ENCODE data around the gene DYNLRB2.

The DYNLRB2 gene

DNA sequence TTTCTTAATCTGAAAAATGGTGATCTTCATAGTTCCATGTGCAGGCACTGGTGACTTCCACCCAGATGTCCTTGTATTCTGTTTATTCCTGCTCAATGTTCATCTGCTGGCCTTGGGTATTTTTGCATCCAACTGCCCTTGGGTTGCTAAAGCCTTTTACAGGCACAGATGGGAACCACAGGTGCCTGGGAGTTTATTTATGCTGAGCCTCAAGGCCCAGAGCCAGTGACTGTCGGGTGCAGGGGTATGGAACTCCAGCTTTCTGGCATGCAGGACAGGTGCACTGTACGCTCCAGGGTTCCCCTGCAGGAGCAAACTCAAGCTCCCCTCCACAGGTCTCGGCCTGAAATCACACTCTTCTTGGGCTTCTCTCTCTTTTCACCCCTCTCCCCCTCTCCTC lies 22.3 kb downstream of the DYNLRB2 start:
- no peak for DNase-seq (ENCODE audit: low read depth)
- TF ChIP-seq, protein P1, sequence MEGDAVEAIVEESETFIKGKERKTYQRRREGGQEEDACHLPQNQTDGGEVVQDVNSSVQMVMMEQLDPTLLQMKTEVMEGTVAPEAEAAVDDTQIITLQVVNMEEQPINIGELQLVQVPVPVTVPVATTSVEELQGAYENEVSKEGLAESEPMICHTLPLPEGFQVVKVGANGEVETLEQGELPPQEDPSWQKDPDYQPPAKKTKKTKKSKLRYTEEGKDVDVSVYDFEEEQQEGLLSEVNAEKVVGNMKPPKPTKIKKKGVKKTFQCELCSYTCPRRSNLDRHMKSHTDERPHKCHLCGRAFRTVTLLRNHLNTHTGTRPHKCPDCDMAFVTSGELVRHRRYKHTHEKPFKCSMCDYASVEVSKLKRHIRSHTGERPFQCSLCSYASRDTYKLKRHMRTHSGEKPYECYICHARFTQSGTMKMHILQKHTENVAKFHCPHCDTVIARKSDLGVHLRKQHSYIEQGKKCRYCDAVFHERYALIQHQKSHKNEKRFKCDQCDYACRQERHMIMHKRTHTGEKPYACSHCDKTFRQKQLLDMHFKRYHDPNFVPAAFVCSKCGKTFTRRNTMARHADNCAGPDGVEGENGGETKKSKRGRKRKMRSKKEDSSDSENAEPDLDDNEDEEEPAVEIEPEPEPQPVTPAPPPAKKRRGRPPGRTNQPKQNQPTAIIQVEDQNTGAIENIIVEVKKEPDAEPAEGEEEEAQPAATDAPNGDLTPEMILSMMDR (IDR thresholded peaks at IDR 0.05; ENCODE audit: low read depth, low read length, missing control alignments), result no peak
- no peak overlapping the region for H3K4me3 ChIP-seq (ENCODE audit: low read depth, low read length)

DNA sequence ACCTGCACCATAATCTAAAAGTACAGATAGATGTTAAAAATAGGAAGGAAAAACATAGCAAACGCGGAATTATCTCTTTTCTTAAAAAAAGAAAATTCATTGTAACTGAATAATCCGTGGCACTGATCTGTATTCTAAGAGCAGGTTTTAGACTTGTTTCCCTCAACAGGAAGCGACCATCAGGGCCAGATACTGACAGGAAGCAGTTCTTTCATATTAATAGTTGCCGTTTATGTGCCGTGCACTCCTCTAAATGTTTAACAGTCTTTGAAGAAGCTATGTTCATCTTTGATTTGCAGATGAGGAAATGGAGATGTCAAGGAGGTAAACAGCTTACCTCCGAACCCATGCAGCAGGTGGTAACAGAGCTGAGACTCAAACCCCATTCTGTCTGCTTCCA lies 23.6 kb downstream of the DYNLRB2 start:
- TF ChIP-seq, protein P1 (IDR thresholded peaks at IDR 0.05; ENCODE audit: low read depth, low read length, missing control alignments), result no peak
- no peak overlapping the region for H3K4me3 ChIP-seq (ENCODE audit: low read depth, low read length)
- DNase-seq (ENCODE audit: low read depth), result no peak

DNA sequence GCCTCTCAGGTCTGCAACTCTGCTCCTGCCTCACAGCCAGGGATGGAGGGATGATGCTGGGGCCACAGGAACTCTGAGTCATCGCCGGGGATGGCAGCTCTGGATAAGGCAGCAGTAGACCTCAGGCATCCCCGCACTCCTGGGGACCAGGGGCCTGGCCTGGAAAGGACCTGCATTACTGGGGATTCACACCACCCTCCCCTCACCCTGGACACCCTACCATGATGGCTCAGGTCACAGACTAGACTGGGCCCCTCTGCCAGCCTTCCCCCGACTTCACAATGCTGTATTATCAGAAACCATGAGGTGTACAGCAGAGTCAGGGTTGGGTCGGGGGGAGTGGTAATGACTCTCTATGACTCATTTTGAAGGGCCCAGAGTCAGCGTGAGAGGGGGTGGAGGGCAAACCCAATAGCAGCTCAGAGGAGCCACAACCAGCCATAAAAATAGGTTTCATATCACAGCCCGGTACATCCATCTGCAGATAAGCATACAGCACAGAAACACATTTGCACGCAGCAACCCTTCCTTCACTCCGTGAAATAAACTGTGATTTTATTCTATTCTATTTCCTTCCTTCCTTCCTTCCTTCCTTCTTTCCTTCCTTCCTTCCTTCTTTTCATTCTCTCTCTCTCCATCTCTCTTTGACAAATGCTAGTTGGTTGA lies 28.8 kb downstream of the DYNLRB2 start:
- TF ChIP-seq, protein P1 (IDR thresholded peaks at IDR 0.05; ENCODE audit: low read depth, low read length, missing control alignments), result no peak
- H3K4me3 ChIP-seq (ENCODE audit: low read depth, low read length), result no peak overlapping the region
- peak; percentile 8 for DNase-seq (ENCODE audit: low read depth)

DNA sequence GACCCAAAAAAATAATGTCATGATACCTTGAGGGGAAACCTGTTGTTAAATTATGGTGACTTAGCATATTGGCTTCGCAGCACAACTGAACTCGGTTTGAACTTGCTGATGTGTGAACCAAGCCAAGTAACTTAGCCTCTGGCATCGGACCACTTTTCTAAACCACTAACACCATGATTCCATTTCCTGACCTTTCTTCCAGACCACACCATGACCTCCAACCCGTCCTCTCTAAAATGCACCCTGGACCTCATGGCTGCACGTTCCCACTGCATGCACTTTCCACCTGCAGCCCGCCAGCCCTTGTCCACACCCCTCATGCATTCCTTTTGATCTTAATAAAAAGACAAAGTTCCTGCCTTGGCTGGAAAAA lies 29.3 kb downstream of the DYNLRB2 start:
- TF ChIP-seq, protein P1 (IDR thresholded peaks at IDR 0.05; ENCODE audit: low read depth, low read length, missing control alignments), result no peak
- no peak overlapping the region for H3K4me3 ChIP-seq (ENCODE audit: low read depth, low read length)
- DNase-seq (ENCODE audit: low read depth), result no peak

DNA sequence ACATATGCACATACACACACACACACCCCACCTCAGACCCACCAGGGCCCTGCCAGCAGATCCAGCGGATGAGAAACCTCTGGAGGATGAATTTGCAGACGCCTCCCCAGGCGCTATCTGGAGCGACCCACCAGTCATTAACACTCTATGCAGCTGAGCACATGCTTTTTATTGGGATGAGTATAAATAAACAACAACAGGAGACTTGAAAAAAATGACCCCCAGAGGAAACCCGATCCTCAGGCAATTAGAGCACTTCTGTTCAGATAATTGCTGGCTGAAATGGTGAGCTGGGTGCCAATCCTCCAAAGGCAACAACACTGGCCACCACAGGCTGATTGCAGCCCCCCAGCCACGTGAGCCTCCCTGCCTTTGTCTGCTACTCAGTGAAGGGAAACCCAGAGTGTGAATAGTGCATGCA lies 32.9 kb downstream of the DYNLRB2 start:
- no peak for DNase-seq (ENCODE audit: low read depth)
- TF ChIP-seq, protein P1 (IDR thresholded peaks at IDR 0.05; ENCODE audit: low read depth, low read length, missing control alignments), result no peak
- no peak overlapping the region for H3K4me3 ChIP-seq (ENCODE audit: low read depth, low read length)

DNA sequence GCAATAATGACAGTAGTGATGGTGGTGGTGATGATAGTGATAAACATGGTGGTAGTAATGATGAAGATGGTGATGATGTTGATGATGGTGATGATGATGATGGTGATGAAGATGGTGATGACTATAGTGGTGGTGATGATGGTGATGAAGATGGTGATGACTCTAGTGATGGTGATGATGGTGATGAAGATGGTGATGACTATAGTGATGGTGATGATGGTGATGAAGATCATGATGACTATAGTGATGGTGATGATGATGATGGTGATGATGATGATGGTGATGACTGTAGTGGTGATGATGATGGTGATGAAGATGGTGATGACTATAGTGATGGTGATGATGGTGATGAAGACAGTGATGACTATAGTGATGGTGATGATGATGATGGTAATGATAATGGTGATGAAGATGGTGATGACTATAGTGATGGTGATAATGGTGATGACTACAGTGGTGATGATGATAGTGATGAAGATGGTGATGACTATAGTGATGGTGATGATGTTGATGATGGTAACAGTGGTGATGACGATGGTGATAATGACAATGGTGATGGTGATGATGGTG lies 35.6 kb downstream of the DYNLRB2 start:
- no peak for DNase-seq (ENCODE audit: low read depth)
- H3K4me3 ChIP-seq (ENCODE audit: low read depth, low read length), result no peak overlapping the region
- TF ChIP-seq, protein P1 (IDR thresholded peaks at IDR 0.05; ENCODE audit: low read depth, low read length, missing control alignments), result no peak
